ENCODE results near the gene SLC2A4.
A peak's percentile ranks its signal among the peaks of the same experiment; 100 is the strongest.
"Not testable (repeated sequence)": the region's sequence is repeated elsewhere in the genome, so short reads cannot be mapped to it uniquely, and the experiment has no call there.

Gene SLC2A4

GRCh38 chr17:7281074-7281952 lies at the start of gene SLC2A4:
Gene SLC2A4, plus strand, starts transcription at chr17:7281718. Its CDS starts 217 bp downstream, at chr17:7281935.
- DNase-seq, result peak; percentile 94

GRCh38 chr17:7232114-7232513 lies 49.4 kb upstream of the SLC2A4 start:
- DNase-seq, result no peak

- no peak for DNase-seq
Observed at GRCh38 chr17:7233701-7234082, 47.8 kb upstream of the SLC2A4 start.

- DNase-seq, result peak; percentile 97
Observed at GRCh38 chr17:7234083-7234951, 47.2 kb upstream of the SLC2A4 start, which contains the start of gene DVL2. Gene DVL2, minus strand, starts transcription at chr17:7234517. Its CDS starts 255 bp downstream, at chr17:7234262.

- DNase-seq, result no peak
Observed at GRCh38 chr17:7235693-7236665, 45.5 kb upstream of the SLC2A4 start.

GRCh38 chr17:7236808-7237207 lies 44.7 kb upstream of the SLC2A4 start:
- DNase-seq, result no peak

- DNase-seq, result no peak
Observed at GRCh38 chr17:7237266-7237760, 44.2 kb upstream of the SLC2A4 start.

- peak; percentile 92 for DNase-seq
Observed at GRCh38 chr17:7237761-7238419, 43.6 kb upstream of the SLC2A4 start.

GRCh38 chr17:7238420-7239090 lies 43.0 kb upstream of the SLC2A4 start:
- peak; percentile 78 for DNase-seq

GRCh38 chr17:7239091-7240027 lies 42.2 kb upstream of the SLC2A4 start, which contains the start of gene PHF23:
Gene PHF23, minus strand, starts transcription at chr17:7239457. Its CDS starts 178 bp downstream, at chr17:7239279.
- peak; percentile 97 for DNase-seq

- no peak for DNase-seq
Observed at GRCh38 chr17:7240375-7240774, 41.1 kb upstream of the SLC2A4 start.

- no peak for DNase-seq
Observed at GRCh38 chr17:7241090-7241733, 40.3 kb upstream of the SLC2A4 start.

- DNase-seq, result peak; percentile 99
Observed at GRCh38 chr17:7241783-7242716, 39.5 kb upstream of the SLC2A4 start, which contains the start of gene GABARAP. Gene GABARAP, minus strand, starts transcription at chr17:7242449. Its CDS starts 119 bp downstream, at chr17:7242330.

GRCh38 chr17:7242717-7243452 lies 38.6 kb upstream of the SLC2A4 start:
- peak; percentile 96 for DNase-seq

- DNase-seq, result no peak
Observed at GRCh38 chr17:7243453-7243729, 38.1 kb upstream of the SLC2A4 start.

- DNase-seq, result not testable (repeated sequence)
Observed at GRCh38 chr17:7243838-7244237, 37.7 kb upstream of the SLC2A4 start.

GRCh38 chr17:7246779-7247178 lies 34.7 kb upstream of the SLC2A4 start:
- no peak for DNase-seq
